CD14-positive monocyte (primary cell): ENCODE data around the gene NKX2-1. TPM values are rescaled to one million over a fixed set of nuclear protein-coding genes. Genes with fewer than 3 reads are reported as not detected.
A peak's percentile ranks its signal among the peaks of the same experiment; 100 is the strongest.

Experiments
- DNase-seq, 3 donors: peaks; one replicate each; pipeline ENCODE4 v3.0.0-alpha.2; 2011 to 2022
- H2AFZ ChIP-seq: 2 replicates; pipeline ENCODE4 v1.6.0; 2012; ENCODE audit warnings: mild to moderate bottlenecking, low read depth, low read length, inconsistent platforms; ENCODE audit not compliant: insufficient read depth, poor library complexity, severe bottlenecking
- H3K27ac ChIP-seq, 2 donors: 1 replicate in 1 of 2; 2 replicates in 1 of 2; pipeline ENCODE4 v1.5.1; 2012 to 2013; ENCODE audit warnings: low read length in 2 of 2, control low read depth in 1 of 2, inconsistent platforms in 1 of 2, low read depth in 1 of 2, mild to moderate bottlenecking in 1 of 2
- H3K27me3 ChIP-seq, 2 donors: one replicate each; pipeline versions ENCODE4 v1.6.0 to v1.6.1; 2011 to 2013; ENCODE audit warnings: low read length in 2 of 2; ENCODE audit not compliant: control insufficient read depth in 2 of 2, insufficient read depth in 2 of 2
- H3K36me3 ChIP-seq, 2 donors: replicated peaks in 1 of 2; 1 replicate in 1 of 2; 2 replicates in 1 of 2; pipeline versions ENCODE4 v1.5.1 to v1.6.1; 2012 to 2013; ENCODE audit warnings: low read length in 2 of 2, control low read depth in 1 of 2, inconsistent platforms in 1 of 2, mild to moderate bottlenecking in 1 of 2; ENCODE audit not compliant: insufficient read depth in 2 of 2, control insufficient read depth in 1 of 2
- H3K4me1 ChIP-seq, 2 donors: 1 replicate in 1 of 2; 2 replicates in 1 of 2; pipeline versions ENCODE4 v1.5.1 to v1.6.1; 2012 to 2013; ENCODE audit warnings: low read length in 2 of 2, control low read depth in 1 of 2, inconsistent platforms in 1 of 2, mild to moderate bottlenecking in 1 of 2, moderate library complexity in 1 of 2; ENCODE audit not compliant: insufficient read depth in 2 of 2, control insufficient read depth in 1 of 2
- H3K4me2 ChIP-seq: replicated peaks from 2 replicates; pipeline ENCODE3; 2012; ENCODE audit warnings: low read length, moderate library complexity, mild to moderate bottlenecking; ENCODE audit not compliant: poor library complexity, severe bottlenecking; ENCODE audit errors: extremely low read depth
- H3K4me3 ChIP-seq, 3 experiments: fragments of 200-600 bp in 1 of 3; sonication (generic) in 1 of 3; replicated peaks in 1 of 3; 1 replicate in 2 of 3; 2 replicates in 1 of 3; pipeline ENCODE4 v1.5.1; 2011 to 2013; ENCODE audit warnings: low read length in 3 of 3, mild to moderate bottlenecking in 3 of 3, control low read depth in 2 of 3, low read depth in 2 of 3, inconsistent platforms in 1 of 3, moderate library complexity in 1 of 3
- H3K79me2 ChIP-seq: 2 replicates; pipeline ENCODE4 v1.6.0; 2012; ENCODE audit warnings: mild to moderate bottlenecking, control low read depth, inconsistent platforms, low read length, moderate library complexity; ENCODE audit not compliant: insufficient read depth
- H3K9ac ChIP-seq: 2 replicates; pipeline ENCODE4 v1.6.0; 2017; ENCODE audit warnings: low read length, mild to moderate bottlenecking; ENCODE audit not compliant: insufficient read depth, poor library complexity, severe bottlenecking
- H3K9me3 ChIP-seq, 2 donors: replicated peaks in 1 of 2; 1 replicate in 1 of 2; 2 replicates in 1 of 2; pipeline versions ENCODE4 v1.5.1 to v1.6.1; 2012 to 2013; ENCODE audit warnings: low read length in 2 of 2, control low read depth in 1 of 2; ENCODE audit not compliant: control insufficient read depth in 1 of 2, insufficient read depth in 1 of 2
- H4K20me1 ChIP-seq: 2 replicates; pipeline ENCODE4 v1.6.0; 2012; ENCODE audit warnings: mild to moderate bottlenecking, low read length, control low read depth, moderate library complexity; ENCODE audit not compliant: insufficient read depth
- H3K27ac Mint-ChIP-seq, 7 donors: one replicate each; pipeline ENCODE4 v1.8.0; 2020; ENCODE audit warnings: mild to moderate bottlenecking in 7 of 7, mixed read lengths in 7 of 7, moderate library complexity in 6 of 7, inconsistent platforms in 2 of 7
- H3K27me3 Mint-ChIP-seq, 3 donors: one replicate each; pipeline ENCODE4 v1.8.0; 2021 to 2022; ENCODE audit warnings: low read depth in 3 of 3, mild to moderate bottlenecking in 3 of 3, mixed read lengths in 3 of 3, moderate library complexity in 3 of 3, inconsistent platforms in 1 of 3
- H3K36me3 Mint-ChIP-seq, 2 donors: one replicate each; pipeline ENCODE4 v1.8.0; 2020; ENCODE audit warnings: mixed read lengths in 2 of 2, inconsistent platforms in 1 of 2, mild to moderate bottlenecking in 1 of 2
- H3K4me1 Mint-ChIP-seq: one replicate; pipeline ENCODE4 v1.8.0; 2020; ENCODE audit warnings: mild to moderate bottlenecking, mixed read lengths
- H3K4me3 Mint-ChIP-seq, 2 donors: one replicate each; pipeline ENCODE4 v1.8.0; 2020; ENCODE audit warnings: mild to moderate bottlenecking in 2 of 2, mixed read lengths in 2 of 2, moderate library complexity in 1 of 2
- H3K9me3 Mint-ChIP-seq, 7 donors: one replicate each; pipeline ENCODE4 v1.8.0; 2020 to 2022; ENCODE audit warnings: mixed read lengths in 7 of 7, mild to moderate bottlenecking in 6 of 7, moderate library complexity in 6 of 7, inconsistent platforms in 2 of 7
- CTCF ChIP-seq: fragments of 200-600 bp; IDR thresholded peaks from one replicate; pipeline ENCODE4 v1.8.0; 2022; ENCODE audit warnings: antibody characterized with exemption, mild to moderate bottlenecking
- WGBS: methylation state at CpG from one replicate; pipeline ENCODE4 v1.1.5; 2013; ENCODE audit warnings: missing lambda C conversion rate; ENCODE audit not compliant: insufficient coverage; 5-methylcytosine and 5-hydroxymethylcytosine counted together
- intact Hi-C, 2 donors: fragments of 100-400 bp; cut with micrococcal nuclease; formaldehyde crosslinking; loops; one replicate each; pipeline versions ENCODE4 v1.15.0 to v1.15.1; 2023
- polyA plus RNA-seq, 3 donors: library from polyadenylated mRNA; depleted of rRNA in 1 of 3; unstranded in 2 of 3; stranded (reverse) in 1 of 3; fragments of 300-500 nt in 2 of 3; fragments of >200 nt in 1 of 3; fragmentation: Illumina TruSeq in 2 of 3; gene quantifications; 1 replicate in 2 of 3; 2 replicates in 1 of 3; pipeline ENCODE4 v1.2.3, GENCODE V29; 2012 to 2021

The NKX2-1 gene
- polyA plus RNA-seq, 3 donors = not detected

- H3K4me1 ChIP-seq = no peaks in the 10 kb centered on the region
- peak overlapping the region in 1 of 2 donors; percentile 66 for H3K4me3 Mint-ChIP-seq
- no peak overlapping the region for H2AFZ ChIP-seq
These were observed 4.9 kb downstream of the NKX2-1 start for GRCh38 chr14:36515105-36515593.

More at GRCh38 chr14:36515105-36515593, 4.9 kb downstream of the NKX2-1 start:
- Mint-ChIP-seq H3K36me3 (peaks cover 0 to 6% of the 10 kb centered on the region in 2 donors), H3K27ac (no peak overlapping the region), H3K4me1 (peaks cover 5% of the 10 kb centered on the region), H3K27me3 (peaks cover 88 to 93% (median 89%) of the 10 kb centered on the region in 3 donors), H3K9me3 (peaks cover 0 to 36% (median 20%) of the 10 kb centered on the region in 7 donors)
- intact Hi-C loops = no loop called here
- TF ChIP-seq CTCF = no peak
- H3K9ac ChIP-seq = no peak overlapping the region
- H3K27me3 ChIP-seq = peaks cover 69 to 94% of the 10 kb centered on the region in 2 donors
- peaks cover 0 to 64% of the 10 kb centered on the region in 2 donors for H3K9me3 ChIP-seq
- WGBS = 18% methylated on average over 3 of the region's 14 CpGs
- H3K27ac ChIP-seq = no peak overlapping the region
- H3K79me2 ChIP-seq = no peaks in the 10 kb centered on the region
- no peaks in the 10 kb centered on the region for H3K36me3 ChIP-seq
- no peak overlapping the region for H3K4me3 ChIP-seq
- no peaks in the 10 kb centered on the region for H4K20me1 ChIP-seq
- DNase-seq = no peak
- H3K4me2 ChIP-seq = no peak overlapping the region
